Measurements from ENCODE around the gene SH3PXD2A. TPM values are rescaled to one million over a fixed set of nuclear protein-coding genes. Genes with fewer than 3 reads are reported as not detected.

The SH3PXD2A gene
- total RNA-seq, 1 experiment from 2014 or later: 54.9 TPM

DNA sequence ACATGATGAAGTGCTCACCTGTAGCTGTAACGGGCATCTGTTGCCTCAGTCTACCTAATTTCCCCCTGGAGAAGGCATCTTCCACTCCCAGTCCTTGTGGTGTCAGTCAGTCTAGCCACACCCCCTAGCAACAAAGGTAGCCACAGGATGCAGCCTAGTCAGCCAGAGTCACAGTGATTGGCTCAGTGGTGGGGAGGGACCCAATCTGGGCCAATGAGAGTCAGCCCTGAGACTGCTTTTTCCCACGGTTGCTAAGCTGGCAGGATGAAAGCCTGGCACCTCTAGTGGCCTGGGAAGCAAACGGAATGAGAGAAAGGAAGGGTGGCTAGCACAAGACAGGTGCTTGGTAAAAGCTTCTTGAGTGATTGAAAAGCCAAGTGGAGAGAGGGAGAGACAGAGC, 118.6 kb downstream of the SH3PXD2A start:
- intact Hi-C loops (cut with micrococcal nuclease; ENCODE audit: unreplicated experiment): no loop called here
- ChIA-PET CTCF (interaction anchor here (0.6 kb wide), 1 partner anchor 114 kb away, joined by 5 read pairs; no protein-coding TSS in a partner anchor), POLR2A (ENCODE audit: low non-redundant PET) (no interaction called here)
- no peak overlapping the region for H3K27ac ChIP-seq (ENCODE audit: low read depth, low read length, poor library complexity, severe bottlenecking)
- H3K9me3 ChIP-seq (ENCODE audit: low read depth, low read length, poor library complexity, severe bottlenecking): no peaks in the 10 kb centered on the region
- peak; percentile 73 for DNase-seq (ENCODE audit: low spot score)
- no peaks in the 10 kb centered on the region for H3K27me3 ChIP-seq (replicated peaks; ENCODE audit: insufficient read depth, low read depth, low read length, poor library complexity)
- no TSS peak for BruUV-seq (replicated peaks)
- no peaks in the 10 kb centered on the region for H3K36me3 ChIP-seq (ENCODE audit: insufficient read depth, low read length, poor library complexity, severe bottlenecking)
- peaks cover 13% of the 10 kb centered on the region for H3K4me1 ChIP-seq (ENCODE audit: insufficient read depth, low read length, poor library complexity, severe bottlenecking)
- no peak overlapping the region for H3K4me3 ChIP-seq (ENCODE audit: low read depth, low read length, poor library complexity, severe bottlenecking)
- TF ChIP-seq EZH2 (IDR thresholded peaks at IDR 0.05; ENCODE audit: borderline replicate concordance, low read depth, low read length, poor library complexity, severe bottlenecking): no peak
- TF ChIP-seq, protein P1, sequence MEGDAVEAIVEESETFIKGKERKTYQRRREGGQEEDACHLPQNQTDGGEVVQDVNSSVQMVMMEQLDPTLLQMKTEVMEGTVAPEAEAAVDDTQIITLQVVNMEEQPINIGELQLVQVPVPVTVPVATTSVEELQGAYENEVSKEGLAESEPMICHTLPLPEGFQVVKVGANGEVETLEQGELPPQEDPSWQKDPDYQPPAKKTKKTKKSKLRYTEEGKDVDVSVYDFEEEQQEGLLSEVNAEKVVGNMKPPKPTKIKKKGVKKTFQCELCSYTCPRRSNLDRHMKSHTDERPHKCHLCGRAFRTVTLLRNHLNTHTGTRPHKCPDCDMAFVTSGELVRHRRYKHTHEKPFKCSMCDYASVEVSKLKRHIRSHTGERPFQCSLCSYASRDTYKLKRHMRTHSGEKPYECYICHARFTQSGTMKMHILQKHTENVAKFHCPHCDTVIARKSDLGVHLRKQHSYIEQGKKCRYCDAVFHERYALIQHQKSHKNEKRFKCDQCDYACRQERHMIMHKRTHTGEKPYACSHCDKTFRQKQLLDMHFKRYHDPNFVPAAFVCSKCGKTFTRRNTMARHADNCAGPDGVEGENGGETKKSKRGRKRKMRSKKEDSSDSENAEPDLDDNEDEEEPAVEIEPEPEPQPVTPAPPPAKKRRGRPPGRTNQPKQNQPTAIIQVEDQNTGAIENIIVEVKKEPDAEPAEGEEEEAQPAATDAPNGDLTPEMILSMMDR (conservative IDR thresholded peaks at IDR 0.05; ENCODE audit: low read depth, low read length): peak; percentile 40

DNA sequence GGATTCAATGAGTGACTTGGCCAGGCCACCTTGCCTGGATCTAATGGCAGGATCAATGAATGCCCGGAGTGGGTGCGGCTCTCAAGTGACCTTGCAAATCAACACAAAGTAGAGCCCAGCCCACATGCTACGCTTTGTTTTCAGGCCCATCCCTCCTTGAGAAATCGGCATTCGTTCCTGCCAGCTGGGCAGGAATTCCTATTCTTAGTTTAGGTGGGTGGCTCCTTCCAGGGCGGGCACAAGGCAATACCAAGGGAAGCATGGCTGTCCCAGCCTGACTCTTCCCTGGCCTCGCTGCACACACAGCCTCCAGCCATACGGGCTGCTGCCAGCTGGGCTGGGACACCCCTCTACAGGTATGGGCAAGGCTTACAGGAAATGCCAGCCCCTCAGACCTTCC, 119.3 kb downstream of the SH3PXD2A start:
- no peak for DNase-seq (ENCODE audit: low spot score)
- no peaks in the 10 kb centered on the region for H3K27me3 ChIP-seq (replicated peaks; ENCODE audit: insufficient read depth, low read depth, low read length, poor library complexity)
- H3K36me3 ChIP-seq (ENCODE audit: insufficient read depth, low read length, poor library complexity, severe bottlenecking): no peaks in the 10 kb centered on the region
- H3K27ac ChIP-seq (ENCODE audit: low read depth, low read length, poor library complexity, severe bottlenecking): no peak overlapping the region
- ChIA-PET POLR2A (ENCODE audit: low non-redundant PET) (no interaction called here), CTCF (no interaction called here)
- no peak overlapping the region for H3K4me3 ChIP-seq (ENCODE audit: low read depth, low read length, poor library complexity, severe bottlenecking)
- intact Hi-C loops (cut with micrococcal nuclease; ENCODE audit: unreplicated experiment): no loop called here
- no TSS peak for BruUV-seq (replicated peaks)
- H3K4me1 ChIP-seq (ENCODE audit: insufficient read depth, low read length, poor library complexity, severe bottlenecking): peaks cover 7% of the 10 kb centered on the region
- no peak for TF ChIP-seq EZH2 (IDR thresholded peaks at IDR 0.05; ENCODE audit: borderline replicate concordance, low read depth, low read length, poor library complexity, severe bottlenecking)
- TF ChIP-seq, protein P1 (conservative IDR thresholded peaks at IDR 0.05; ENCODE audit: low read depth, low read length): no peak
- no peaks in the 10 kb centered on the region for H3K9me3 ChIP-seq (ENCODE audit: low read depth, low read length, poor library complexity, severe bottlenecking)

DNA sequence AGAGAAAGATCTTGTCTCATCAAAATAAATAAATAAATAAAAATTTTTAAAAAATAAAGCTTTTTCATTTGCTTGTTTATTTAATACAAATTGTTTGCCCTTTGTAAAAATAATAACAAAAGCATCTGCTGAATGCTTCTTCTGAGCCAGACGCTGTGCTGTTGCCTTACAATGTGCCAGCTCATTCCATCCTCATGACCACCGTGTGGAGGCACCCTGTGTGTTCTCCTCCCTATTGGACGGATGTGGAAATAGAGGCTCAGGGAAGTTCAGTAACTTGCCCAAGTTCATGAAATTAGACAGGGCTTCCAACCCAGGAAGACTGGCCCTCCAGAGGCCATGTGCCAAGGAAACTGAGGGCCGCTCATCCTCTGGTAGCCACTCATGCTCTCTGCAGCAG, 120.6 kb downstream of the SH3PXD2A start:
- no peak overlapping the region for H3K27ac ChIP-seq (ENCODE audit: low read depth, low read length, poor library complexity, severe bottlenecking)
- ChIA-PET CTCF (interaction anchor here (0.6 kb wide), 1 partner anchor 113 kb away, joined by 4 read pairs; no protein-coding TSS in a partner anchor), POLR2A (ENCODE audit: low non-redundant PET) (no interaction called here)
- TF ChIP-seq, protein P1 (conservative IDR thresholded peaks at IDR 0.05; ENCODE audit: low read depth, low read length): no peak
- TF ChIP-seq EZH2 (IDR thresholded peaks at IDR 0.05; ENCODE audit: borderline replicate concordance, low read depth, low read length, poor library complexity, severe bottlenecking): no peak
- intact Hi-C loops (cut with micrococcal nuclease; ENCODE audit: unreplicated experiment): no loop called here
- DNase-seq (ENCODE audit: low spot score): no peak
- no TSS peak for BruUV-seq (replicated peaks)
- no peaks in the 10 kb centered on the region for H3K9me3 ChIP-seq (ENCODE audit: low read depth, low read length, poor library complexity, severe bottlenecking)
- no peaks in the 10 kb centered on the region for H3K36me3 ChIP-seq (ENCODE audit: insufficient read depth, low read length, poor library complexity, severe bottlenecking)
- H3K4me1 ChIP-seq (ENCODE audit: insufficient read depth, low read length, poor library complexity, severe bottlenecking): no peaks in the 10 kb centered on the region
- no peak overlapping the region for H3K4me3 ChIP-seq (ENCODE audit: low read depth, low read length, poor library complexity, severe bottlenecking)
- no peaks in the 10 kb centered on the region for H3K27me3 ChIP-seq (replicated peaks; ENCODE audit: insufficient read depth, low read depth, low read length, poor library complexity)
